Head of caudate nucleus (tissue), 42 donors: ENCODE results near the gene TMA16.

ENCODE experiments used
- DNase-seq, 42 donors: peaks; one replicate each; pipeline versions ENCODE4 v3.0.0 to v3.0.0-alpha.2; 2020 to 2021; ENCODE audit warnings: mixed read lengths in 7 of 42
- intact Hi-C: fragments of 100-400 bp; cut with DNase I; formaldehyde crosslinking; loops from one replicate; pipeline ENCODE4 v1.15.0; 2022

The TMA16 gene

GRCh38 chr4:163554870-163555465, 60.5 kb downstream of the TMA16 start:
- intact Hi-C loops = loop anchor here (5.0 to 10.0 kb wide), 5 partner anchors 200 to 1192 kb away; a partner anchor contains a TSS

GRCh38 chr4:163556177-163556576, 61.7 kb downstream of the TMA16 start:
- intact Hi-C loops = loop anchor here (5.0 to 10.0 kb wide), 3 partner anchors 199 to 1176 kb away; a partner anchor contains a TSS
- DNase-seq = no peak

More at GRCh38 chr4:163554870-163555465, 60.5 kb downstream of the TMA16 start:
- DNase-seq = no peak

GRCh38 chr4:163556650-163557391, 62.3 kb downstream of the TMA16 start:
- no peak for DNase-seq
- intact Hi-C loops = loop anchor here (5.0 to 10.0 kb wide), 3 partner anchors 198 to 1175 kb away; a partner anchor contains a TSS

GRCh38 chr4:163558539-163559044, 64.1 kb downstream of the TMA16 start:
- DNase-seq = no peak

GRCh38 chr4:163562496-163562895, 68.0 kb downstream of the TMA16 start:
- intact Hi-C loops = no loop called here
- no peak for DNase-seq

More at GRCh38 chr4:163558539-163559044, 64.1 kb downstream of the TMA16 start:
- intact Hi-C loops = loop anchor here (5.0 to 10.0 kb wide), 3 partner anchors 196 to 1174 kb away; a partner anchor contains a TSS

- no peak for DNase-seq
- intact Hi-C loops = no loop called here
Observed at GRCh38 chr4:163563592-163563991, 69.1 kb downstream of the TMA16 start.

DNA sequence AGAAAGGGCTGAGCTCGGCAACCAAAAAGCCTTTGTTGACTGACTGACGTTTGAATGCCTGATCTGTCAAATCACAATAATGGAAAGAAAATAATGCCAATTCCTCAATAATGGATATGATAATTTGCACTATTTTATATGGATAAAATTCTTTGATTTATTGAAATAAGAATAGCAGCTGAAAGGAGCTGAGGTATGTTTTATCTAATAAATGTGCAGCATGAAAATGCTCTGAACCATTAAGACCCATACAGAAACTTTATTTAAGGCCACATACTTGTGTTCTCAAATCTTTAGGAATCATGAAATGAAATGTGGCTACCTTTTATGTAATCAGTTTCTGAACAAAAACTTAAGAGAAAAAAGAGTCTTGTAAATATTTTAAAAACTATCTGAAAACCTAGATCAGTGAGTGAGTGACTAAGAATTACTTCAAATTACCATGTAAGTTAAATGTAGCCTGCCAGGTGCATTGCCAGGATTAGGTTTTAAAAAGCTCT, 69.8 kb downstream of the TMA16 start:
- no peak for DNase-seq
- intact Hi-C loops = no loop called here

DNA sequence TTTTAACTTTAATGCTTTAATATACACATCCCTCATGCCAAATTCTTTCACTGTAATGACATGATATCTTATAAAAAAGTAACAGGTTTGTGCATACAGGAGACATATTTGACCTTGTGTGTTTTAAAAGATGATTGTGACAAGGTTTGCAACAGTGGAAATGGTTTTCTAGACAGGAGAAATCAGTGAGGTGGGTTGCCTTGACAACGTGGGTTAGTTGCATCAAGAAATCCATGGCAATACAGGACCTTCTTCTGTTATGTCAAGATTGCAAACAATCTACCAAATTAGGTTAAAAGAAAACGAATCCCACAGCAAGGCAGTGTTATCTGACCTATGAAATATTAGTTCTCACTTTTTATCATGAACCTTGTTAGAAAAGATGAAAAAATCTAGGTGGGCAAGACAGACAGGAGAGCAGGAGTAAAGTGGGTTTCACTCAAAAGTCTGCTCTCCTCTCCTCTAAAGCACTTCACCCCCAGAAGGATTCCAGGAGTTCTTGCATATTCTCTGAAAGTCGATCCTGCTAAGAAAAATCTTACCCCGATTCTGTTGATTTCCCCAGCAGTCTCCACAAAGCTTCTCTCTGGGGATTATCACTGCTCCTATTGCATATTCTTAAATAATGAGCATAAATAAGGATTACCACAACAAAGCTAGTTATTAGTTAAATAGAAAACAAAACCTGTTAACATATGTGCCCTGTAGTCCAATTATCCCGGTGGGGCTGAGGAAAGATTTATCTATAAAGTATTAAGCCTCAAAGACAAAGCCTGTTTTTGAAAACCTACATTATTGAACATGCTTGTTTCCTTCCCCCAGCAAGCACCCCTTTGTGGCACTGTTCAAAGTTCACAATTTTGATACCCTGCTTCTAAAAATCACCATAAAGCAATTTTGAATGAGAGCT, 71.0 kb downstream of the TMA16 start:
- no peak for DNase-seq
- intact Hi-C loops = no loop called here

DNA sequence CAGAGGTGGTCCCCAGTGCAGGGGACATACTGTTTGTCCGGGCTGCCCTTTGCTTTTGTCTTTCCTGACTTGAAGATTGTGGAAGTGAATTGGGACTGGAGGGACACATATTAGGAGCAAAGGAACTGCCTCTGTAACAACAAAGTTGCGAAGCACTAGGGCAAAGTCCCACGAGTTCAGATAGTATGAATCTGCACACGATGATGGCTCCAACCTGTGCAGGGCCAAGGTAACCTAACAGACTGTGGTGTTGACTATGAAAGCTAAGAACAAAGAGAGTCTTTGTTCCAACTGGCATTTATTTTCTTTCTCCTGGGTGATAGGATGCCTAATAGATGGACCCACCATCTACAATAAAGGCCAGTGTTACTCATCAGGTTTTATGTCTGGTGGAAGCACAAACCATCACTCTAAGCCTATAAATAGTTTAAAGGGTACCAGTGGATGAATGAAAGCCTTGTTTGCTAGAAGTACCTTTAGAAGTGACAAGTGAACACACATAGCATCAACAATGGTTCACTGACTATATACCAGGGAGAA, 71.8 kb downstream of the TMA16 start:
- DNase-seq = no peak
- intact Hi-C loops = no loop called here

DNA sequence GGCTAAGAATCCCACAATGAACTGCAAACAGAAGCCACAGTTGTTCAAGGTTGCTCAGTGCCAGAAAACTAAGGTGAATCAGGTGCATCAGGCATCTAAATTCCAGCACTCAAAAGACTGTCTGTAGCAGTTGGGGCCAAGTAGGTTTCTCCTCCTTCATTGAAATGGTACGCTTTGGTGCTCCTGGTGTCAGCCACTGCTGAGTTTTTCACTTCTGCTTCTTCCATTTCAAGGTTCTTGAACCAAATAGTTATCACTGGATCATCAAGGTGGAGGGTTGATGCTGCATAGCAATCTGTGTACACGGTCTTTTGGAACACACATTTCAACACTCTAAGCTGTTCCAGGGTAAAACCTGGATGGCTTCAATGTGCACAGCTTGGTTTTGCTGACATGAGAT, 74.4 kb downstream of the TMA16 start:
- DNase-seq = no peak
- intact Hi-C loops = no loop called here
